HEK293T (cell line): ENCODE results near the gene ATP5MC3.

Experiments
- FOXK2 ChIP-seq: fragments of 450-650 bp; IDR thresholded peaks from 2 replicates; pipeline ENCODE4 v1.6.1; 2016; ENCODE audit warnings: mild to moderate bottlenecking
- SP1 ChIP-seq: fragments of 450-650 bp; IDR thresholded peaks from 2 replicates; pipeline ENCODE4 v1.6.1; 2017

GRCh38 chr2:175183674-175184073 is 2.2 kb upstream of the ATP5MC3 start:
- TF ChIP-seq FOXK2: no peak
- TF ChIP-seq SP1: no peak
